ENCODE results near the gene ARL15.

GRCh38 chr5:54332720-54333119 is 22.3 kb upstream of the ARL15 start:
- TF ChIP-seq TAF1 (IDR thresholded peaks at IDR 0.05; ENCODE audit: low read depth) (no peak), USF1 (IDR thresholded peaks at IDR 0.05) (no peak), ZBTB7A (IDR thresholded peaks at IDR 0.05; ENCODE audit: low read depth) (no peak), MAX (IDR thresholded peaks at IDR 0.05) (no peak), EGR1 (IDR thresholded peaks at IDR 0.05) (no peak), EP300 (IDR thresholded peaks at IDR 0.05; ENCODE audit: borderline replicate concordance) (no peak)

Measured in Ishikawa (cell line).